PC-3 (cell line): ENCODE results near the gene MVB12B.

Experiments used
- EZH2phosphoT487 ChIP-seq: fragments of 300-600 bp; sonication (generic); IDR thresholded peaks from 2 replicates; pipeline ENCODE4 v1.6.1; 2018; ENCODE audit warnings: mild to moderate bottlenecking, antibody characterized with exemption, low read length, borderline replicate concordance
- TF ChIP-seq, protein P1 (sequence below): fragments of 300-600 bp; sonication (generic); conservative IDR thresholded peaks from 2 replicates; pipeline ENCODE4 v1.5.1; 2017; ENCODE audit warnings: antibody characterized with exemption, low read depth, mild to moderate bottlenecking, low read length

DNA sequence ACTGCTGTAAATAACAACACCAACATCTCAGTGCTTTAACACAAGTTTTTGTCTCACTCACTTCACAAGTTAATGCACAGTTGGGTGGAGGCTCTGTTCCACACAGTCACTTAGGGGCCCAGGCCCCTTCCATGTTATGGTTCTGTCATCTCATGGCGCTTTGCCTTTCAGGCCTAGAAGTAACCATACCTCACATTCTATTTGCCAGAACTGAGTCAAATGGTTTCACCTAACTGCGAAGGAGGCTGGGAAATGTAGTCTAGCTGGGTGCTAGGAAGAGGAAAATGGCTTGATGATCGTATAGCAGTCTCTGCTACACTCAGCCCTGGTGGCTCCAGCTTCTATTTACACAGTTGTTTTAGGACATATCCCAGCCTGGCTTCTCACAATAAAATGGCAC lies 23.1 kb upstream of the MVB12B start:
- TF ChIP-seq EZH2phosphoT487, result no peak
- TF ChIP-seq, protein P1, sequence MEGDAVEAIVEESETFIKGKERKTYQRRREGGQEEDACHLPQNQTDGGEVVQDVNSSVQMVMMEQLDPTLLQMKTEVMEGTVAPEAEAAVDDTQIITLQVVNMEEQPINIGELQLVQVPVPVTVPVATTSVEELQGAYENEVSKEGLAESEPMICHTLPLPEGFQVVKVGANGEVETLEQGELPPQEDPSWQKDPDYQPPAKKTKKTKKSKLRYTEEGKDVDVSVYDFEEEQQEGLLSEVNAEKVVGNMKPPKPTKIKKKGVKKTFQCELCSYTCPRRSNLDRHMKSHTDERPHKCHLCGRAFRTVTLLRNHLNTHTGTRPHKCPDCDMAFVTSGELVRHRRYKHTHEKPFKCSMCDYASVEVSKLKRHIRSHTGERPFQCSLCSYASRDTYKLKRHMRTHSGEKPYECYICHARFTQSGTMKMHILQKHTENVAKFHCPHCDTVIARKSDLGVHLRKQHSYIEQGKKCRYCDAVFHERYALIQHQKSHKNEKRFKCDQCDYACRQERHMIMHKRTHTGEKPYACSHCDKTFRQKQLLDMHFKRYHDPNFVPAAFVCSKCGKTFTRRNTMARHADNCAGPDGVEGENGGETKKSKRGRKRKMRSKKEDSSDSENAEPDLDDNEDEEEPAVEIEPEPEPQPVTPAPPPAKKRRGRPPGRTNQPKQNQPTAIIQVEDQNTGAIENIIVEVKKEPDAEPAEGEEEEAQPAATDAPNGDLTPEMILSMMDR, result no peak
